HepG2 (cell line): ENCODE results near the gene ENTPD7. TPM values are rescaled to one million over a fixed set of nuclear protein-coding genes. Genes with fewer than 3 reads are reported as not detected.

Experiments used
- AGO1 ChIP-seq: fragments of 200-400 bp; formaldehyde crosslinking; IDR thresholded peaks from 2 replicates; pipeline ENCODE4 v1.6.1; 2017; ENCODE audit warnings: mild to moderate bottlenecking, low read depth, low read length, moderate library complexity; ENCODE audit not compliant: poor library complexity, severe bottlenecking
- ATM ChIP-seq: fragments of 450-650 bp; IDR thresholded peaks from 2 replicates; pipeline ENCODE4 v1.7.1; 2017; ENCODE audit warnings: mild to moderate bottlenecking, borderline replicate concordance
- BORCS8-MEF2B ChIP-seq: sonication (generic); formaldehyde crosslinking; IDR thresholded peaks from 2 replicates; pipeline ENCODE4 v1.8.0; 2022; ENCODE audit warnings: mild to moderate bottlenecking, missing genetic modification reagents
- CENPT ChIP-seq: sonication (generic); formaldehyde crosslinking; IDR thresholded peaks from 2 replicates; pipeline ENCODE4 v1.8.0; 2022; ENCODE audit warnings: low read depth, mild to moderate bottlenecking, moderate library complexity, missing genetic modification reagents
- ERF ChIP-seq: IDR thresholded peaks from 2 replicates; pipeline ENCODE4 v1.6.1; 2018; ENCODE audit warnings: missing biosample characterization, missing genetic modification reagents
- FOSL1 ChIP-seq: sonication (generic); formaldehyde crosslinking; IDR thresholded peaks from 2 replicates; pipeline ENCODE4 v1.9.0; 2021; ENCODE audit warnings: missing genetic modification reagents, borderline replicate concordance
- FOXO4 ChIP-seq: sonication (generic); formaldehyde crosslinking; conservative IDR thresholded peaks from 2 replicates; pipeline ENCODE4 v1.8.1; 2023; ENCODE audit warnings: missing genetic modification reagents
- GZF1 ChIP-seq: sonication (generic); formaldehyde crosslinking; IDR thresholded peaks from 2 replicates; pipeline ENCODE4 v1.5.1; 2020; ENCODE audit warnings: mild to moderate bottlenecking, missing genetic modification reagents
- HDAC1 ChIP-seq: sonication (generic); formaldehyde crosslinking; IDR thresholded peaks from 2 replicates; pipeline ENCODE4 v1.5.1; 2020; ENCODE audit warnings: mild to moderate bottlenecking, missing genetic modification reagents
- HNF4A ChIP-seq: sonication (generic); formaldehyde crosslinking; IDR thresholded peaks from 2 replicates; pipeline ENCODE4 v1.4.0; 2020; ENCODE audit warnings: missing genetic modification reagents
- KAT2B ChIP-seq: fragments of 150-350 bp; IDR thresholded peaks from 2 replicates; pipeline ENCODE4 v1.6.1; 2014; ENCODE audit warnings: low read depth, low read length, borderline replicate concordance
- KDM3A ChIP-seq: IDR thresholded peaks from 2 replicates; pipeline ENCODE4 v1.6.1; 2018; ENCODE audit warnings: low read depth, missing compliant biosample characterization
- MAFK ChIP-seq, 2 experiments: IDR thresholded peaks in 1 of 2; conservative IDR thresholded peaks in 1 of 2; 2 replicates each; pipeline ENCODE4 v1.6.1; 2011; ENCODE audit warnings: improper control_type of control experiment in 2 of 2, low read length in 2 of 2
- MZF1 ChIP-seq: sonication (generic); formaldehyde crosslinking; IDR thresholded peaks from 2 replicates; pipeline ENCODE4 v1.8.1; 2023; ENCODE audit warnings: mild to moderate bottlenecking, missing genetic modification reagents, borderline replicate concordance
- NFE2L1 ChIP-seq: sonication (generic); formaldehyde crosslinking; IDR thresholded peaks from 2 replicates; pipeline ENCODE4 v1.4.0; 2020; ENCODE audit warnings: missing genetic modification reagents, mild to moderate bottlenecking, borderline replicate concordance
- NFIC ChIP-seq: IDR thresholded peaks from 2 replicates; pipeline ENCODE4 v1.6.1; 2012; ENCODE audit warnings: mild to moderate bottlenecking, low read length, inconsistent platforms
- POLR2A ChIP-seq, 2 experiments: IDR thresholded peaks; 2 replicates each; pipeline ENCODE4 v1.6.1; 2011; ENCODE audit warnings: low read depth in 2 of 2, low read length in 2 of 2, mild to moderate bottlenecking in 1 of 2, moderate library complexity in 1 of 2; ENCODE audit not compliant: insufficient read depth in 1 of 2
- SMAD9 ChIP-seq: sonication (generic); formaldehyde crosslinking; IDR thresholded peaks from 2 replicates; pipeline ENCODE4 v1.5.1; 2020; ENCODE audit warnings: mild to moderate bottlenecking, missing genetic modification reagents
- SRY ChIP-seq: sonication (generic); formaldehyde crosslinking; IDR thresholded peaks from 2 replicates; pipeline ENCODE4 v1.8.0; 2022; ENCODE audit warnings: mild to moderate bottlenecking, missing genetic modification reagents
- ZNF343 ChIP-seq: sonication (generic); formaldehyde crosslinking; IDR thresholded peaks from 2 replicates; pipeline ENCODE4 v1.4.0; 2020; ENCODE audit warnings: mild to moderate bottlenecking, missing genetic modification reagents
- ZNF350 ChIP-seq: sonication (generic); formaldehyde crosslinking; IDR thresholded peaks from 2 replicates; pipeline ENCODE4 v1.4.0; 2020; ENCODE audit warnings: mild to moderate bottlenecking, low read depth, missing genetic modification reagents, borderline replicate concordance
- polyA plus RNA-seq, 8 experiments: library from polyadenylated mRNA; depleted of rRNA in 3 of 8; stranded (reverse) in 7 of 8; unstranded in 1 of 8; fragments of >200 nt; fragmentation: Illumina TruSeq in 4 of 8; extraction: Trizol in 4 of 8; gene quantifications; 2 replicates each; pipeline versions ENCODE4 v1.2.1 to v1.2.3, GENCODE V29; 2011 to 2016; ENCODE audit warnings: low read depth in 4 of 8, missing spikeins in 1 of 8, mixed read lengths in 1 of 8; ENCODE audit not compliant: insufficient read depth in 1 of 8
- total RNA-seq, 5 experiments: library from RNA; depleted of rRNA; stranded (reverse); fragments of >200 nt; fragmentation: Illumina TruSeq; extraction: Trizol; gene quantifications; 2 replicates each; pipeline ENCODE4 v1.2.3, GENCODE V29; 2016; ENCODE audit warnings: low read depth in 1 of 5
- TF ChIP-seq, protein P1 (sequence below): sonication (generic); formaldehyde crosslinking; IDR thresholded peaks from 2 replicates; pipeline ENCODE4 v1.8.1; 2023; ENCODE audit warnings: mild to moderate bottlenecking, moderate library complexity, missing genetic modification reagents
- TF ChIP-seq, protein P2 (sequence below): sonication (generic); formaldehyde crosslinking; IDR thresholded peaks from 2 replicates; pipeline ENCODE4 v1.5.0; 2020; ENCODE audit warnings: missing genetic modification reagents
- TF ChIP-seq, protein P3 (sequence below): sonication (generic); formaldehyde crosslinking; IDR thresholded peaks from 2 replicates; pipeline ENCODE4 v1.4.0; 2020; ENCODE audit warnings: missing genetic modification reagents

ENTPD7 gene
- total and polyA plus RNA-seq, 2 of the 13 experiments (the other 11 are each of a cell fraction or from before 2014, with no cell fraction given), result 7.6 to 36.5 TPM

DNA sequence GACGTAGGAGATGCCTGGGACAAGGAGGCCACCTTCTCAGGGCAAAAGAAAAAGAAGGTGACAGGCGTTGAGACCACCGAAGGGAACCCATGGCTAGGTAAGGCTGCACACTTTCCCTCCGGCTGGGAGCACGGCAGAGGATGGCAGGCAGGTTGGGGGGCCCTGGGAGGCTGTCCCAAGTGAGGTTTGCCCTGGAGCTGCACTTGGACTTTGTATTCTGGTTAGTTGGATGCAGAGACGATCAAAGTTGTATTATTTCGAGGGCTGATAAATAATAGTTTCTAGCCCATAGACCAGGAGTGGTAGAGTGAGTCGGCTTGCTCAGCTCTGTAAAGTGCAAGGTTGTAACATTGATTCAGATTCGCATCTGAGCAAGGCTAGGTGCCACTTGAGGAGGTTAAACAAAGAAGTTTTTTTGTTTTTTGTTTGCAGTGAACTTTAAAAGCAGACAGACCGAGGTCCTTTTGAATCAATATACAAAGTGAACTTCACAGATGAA is 608 bp downstream of the ENTPD7 start (continued):
- TF ChIP-seq KDM3A (CRISPR knock-in tag) (no peak), HDAC1 (CRISPR knock-in tag) (no peak), MAFK (conservative IDR thresholded peaks at IDR 0.05 in 1 of 2, IDR thresholded peaks at IDR 0.05 in 1 of 2; ENCODE audit: low read length in 2 of 2) (no peak), AGO1 (no peak), POLR2A (IDR thresholded peaks at IDR 0.05; ENCODE audit: insufficient read depth in 1 of 2, low read depth in 2 of 2, low read length in 2 of 2) (peak in 1 of 2 experiments; percentile 47; a peak in 1 of 4 replicates), SMAD9 (CRISPR knock-in tag) (no peak), MZF1 (CRISPR knock-in tag) (no peak), HNF4A (peak; percentile 10; the same call in 1 of the 2 replicates), NFE2L1 (CRISPR knock-in tag) (0 out of 2 replicates have a peak, but pooled peaks have one; percentile 1), ERF (no peak), ATM (no peak), SRY (CRISPR knock-in tag) (0 out of 2 replicates have a peak, but pooled peaks have one; percentile 75), FOXO4 (CRISPR knock-in tag) (no peak), ZNF343 (CRISPR knock-in tag) (no peak), KAT2B (no peak), GZF1 (0 out of 2 replicates have a peak, but pooled peaks have one; percentile 3), CENPT (CRISPR knock-in tag) (no peak), FOSL1 (no peak), BORCS8-MEF2B (no peak), NFIC (no peak), ZNF350 (0 out of 2 replicates have a peak, but pooled peaks have one; percentile 2)
- TF ChIP-seq, protein P1, sequence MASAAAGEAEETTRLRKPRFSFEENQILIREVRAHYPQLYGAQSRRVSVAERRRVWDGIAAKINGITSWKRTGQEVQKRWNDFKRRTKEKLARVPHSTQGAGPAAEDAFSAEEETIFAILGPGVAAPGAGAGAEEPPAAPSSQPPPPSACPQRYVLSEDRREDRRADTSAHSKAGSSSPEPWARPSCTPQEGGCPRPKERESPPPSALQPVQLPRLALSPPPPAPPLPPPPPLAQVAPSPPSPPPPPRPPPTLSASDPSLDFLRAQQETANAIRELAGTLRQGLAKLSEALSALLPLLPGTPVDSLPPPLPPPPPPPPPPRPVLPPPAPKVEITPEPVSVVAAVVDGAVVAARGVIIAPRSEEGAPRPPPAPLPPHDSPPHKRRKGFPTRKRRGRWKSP (CRISPR knock-in tag), result 0 out of 2 replicates have a peak, but pooled peaks have one; percentile 19
- TF ChIP-seq, protein P2, sequence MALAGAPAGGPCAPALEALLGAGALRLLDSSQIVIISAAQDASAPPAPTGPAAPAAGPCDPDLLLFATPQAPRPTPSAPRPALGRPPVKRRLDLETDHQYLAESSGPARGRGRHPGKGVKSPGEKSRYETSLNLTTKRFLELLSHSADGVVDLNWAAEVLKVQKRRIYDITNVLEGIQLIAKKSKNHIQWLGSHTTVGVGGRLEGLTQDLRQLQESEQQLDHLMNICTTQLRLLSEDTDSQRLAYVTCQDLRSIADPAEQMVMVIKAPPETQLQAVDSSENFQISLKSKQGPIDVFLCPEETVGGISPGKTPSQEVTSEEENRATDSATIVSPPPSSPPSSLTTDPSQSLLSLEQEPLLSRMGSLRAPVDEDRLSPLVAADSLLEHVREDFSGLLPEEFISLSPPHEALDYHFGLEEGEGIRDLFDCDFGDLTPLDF (CRISPR knock-in tag), result no peak
- TF ChIP-seq, protein P3, sequence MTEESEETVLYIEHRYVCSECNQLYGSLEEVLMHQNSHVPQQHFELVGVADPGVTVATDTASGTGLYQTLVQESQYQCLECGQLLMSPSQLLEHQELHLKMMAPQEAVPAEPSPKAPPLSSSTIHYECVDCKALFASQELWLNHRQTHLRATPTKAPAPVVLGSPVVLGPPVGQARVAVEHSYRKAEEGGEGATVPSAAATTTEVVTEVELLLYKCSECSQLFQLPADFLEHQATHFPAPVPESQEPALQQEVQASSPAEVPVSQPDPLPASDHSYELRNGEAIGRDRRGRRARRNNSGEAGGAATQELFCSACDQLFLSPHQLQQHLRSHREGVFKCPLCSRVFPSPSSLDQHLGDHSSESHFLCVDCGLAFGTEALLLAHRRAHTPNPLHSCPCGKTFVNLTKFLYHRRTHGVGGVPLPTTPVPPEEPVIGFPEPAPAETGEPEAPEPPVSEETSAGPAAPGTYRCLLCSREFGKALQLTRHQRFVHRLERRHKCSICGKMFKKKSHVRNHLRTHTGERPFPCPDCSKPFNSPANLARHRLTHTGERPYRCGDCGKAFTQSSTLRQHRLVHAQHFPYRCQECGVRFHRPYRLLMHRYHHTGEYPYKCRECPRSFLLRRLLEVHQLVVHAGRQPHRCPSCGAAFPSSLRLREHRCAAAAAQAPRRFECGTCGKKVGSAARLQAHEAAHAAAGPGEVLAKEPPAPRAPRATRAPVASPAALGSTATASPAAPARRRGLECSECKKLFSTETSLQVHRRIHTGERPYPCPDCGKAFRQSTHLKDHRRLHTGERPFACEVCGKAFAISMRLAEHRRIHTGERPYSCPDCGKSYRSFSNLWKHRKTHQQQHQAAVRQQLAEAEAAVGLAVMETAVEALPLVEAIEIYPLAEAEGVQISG (CRISPR knock-in tag), result 0 out of 2 replicates have a peak, but pooled peaks have one; percentile 4
